WERI-Rb-1 (cell line): ENCODE measurements around the gene TMEM132D.
"Not testable (repeated sequence)": the region's sequence is repeated elsewhere in the genome, so short reads cannot be mapped to it uniquely, and the experiment has no call there.

Source experiments
- DNase-seq: peaks from one replicate; pipeline ENCODE4 v3.0.0-alpha.2; 2020
- H3K27ac ChIP-seq: fragments of 250-450 bp; sonication (Bioruptor Pico); 2 replicates; pipeline ENCODE4 v1.5.1; 2020; ENCODE audit warnings: mild to moderate bottlenecking, moderate library complexity
- H3K27me3 ChIP-seq: fragments of 250-450 bp; sonication (Bioruptor Pico); 2 replicates; pipeline ENCODE4 v1.5.1; 2021; ENCODE audit warnings: mild to moderate bottlenecking, low read depth, moderate library complexity; ENCODE audit not compliant: insufficient read depth, severe bottlenecking
- H3K36me3 ChIP-seq: fragments of 250-450 bp; sonication (Bioruptor Pico); 2 replicates; pipeline ENCODE4 v1.5.1; 2020; ENCODE audit warnings: mild to moderate bottlenecking, moderate library complexity
- H3K4me3 ChIP-seq: 2 replicates; pipeline ENCODE4 v1.5.1; 2011; ENCODE audit warnings: low read depth, mild to moderate bottlenecking, control low read depth, low read length
- H3K9me3 ChIP-seq: fragments of 250-450 bp; sonication (Bioruptor Pico); 2 replicates; pipeline ENCODE4 v1.5.1; 2021; ENCODE audit warnings: mild to moderate bottlenecking, moderate library complexity; ENCODE audit not compliant: severe bottlenecking
- TF ChIP-seq, protein P1 (sequence below): IDR thresholded peaks from 2 replicates; pipeline ENCODE4 v1.5.1; 2011; ENCODE audit warnings: low read depth, mild to moderate bottlenecking, control low read depth, inconsistent platforms, low read length

Gene TMEM132D

DNA sequence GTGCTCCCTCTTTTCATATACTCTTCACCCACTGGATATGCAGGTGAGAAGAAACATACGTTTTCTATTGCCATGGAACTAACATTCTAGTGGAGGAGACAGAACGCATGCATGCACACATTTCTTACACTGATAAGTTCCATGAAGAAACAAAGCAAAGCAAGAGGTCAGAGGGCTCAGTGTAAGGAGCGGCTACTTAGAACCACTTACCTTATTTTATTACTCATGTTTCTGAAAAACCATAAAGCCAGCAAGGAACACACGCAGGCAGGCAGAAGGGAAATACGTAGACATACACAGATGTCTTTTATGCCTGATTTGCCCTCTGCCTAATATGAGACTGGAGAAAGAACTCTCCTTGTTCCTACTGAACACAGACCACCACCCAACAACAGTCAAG lies 362.9 kb downstream of the TMEM132D start:
- no peaks in the 10 kb centered on the region for H3K9me3 ChIP-seq
- no peak overlapping the region for H3K4me3 ChIP-seq
- H3K27me3 ChIP-seq, result no peaks in the 10 kb centered on the region
- no peaks in the 10 kb centered on the region for H3K36me3 ChIP-seq
- DNase-seq, result no peak
- TF ChIP-seq, protein P1, sequence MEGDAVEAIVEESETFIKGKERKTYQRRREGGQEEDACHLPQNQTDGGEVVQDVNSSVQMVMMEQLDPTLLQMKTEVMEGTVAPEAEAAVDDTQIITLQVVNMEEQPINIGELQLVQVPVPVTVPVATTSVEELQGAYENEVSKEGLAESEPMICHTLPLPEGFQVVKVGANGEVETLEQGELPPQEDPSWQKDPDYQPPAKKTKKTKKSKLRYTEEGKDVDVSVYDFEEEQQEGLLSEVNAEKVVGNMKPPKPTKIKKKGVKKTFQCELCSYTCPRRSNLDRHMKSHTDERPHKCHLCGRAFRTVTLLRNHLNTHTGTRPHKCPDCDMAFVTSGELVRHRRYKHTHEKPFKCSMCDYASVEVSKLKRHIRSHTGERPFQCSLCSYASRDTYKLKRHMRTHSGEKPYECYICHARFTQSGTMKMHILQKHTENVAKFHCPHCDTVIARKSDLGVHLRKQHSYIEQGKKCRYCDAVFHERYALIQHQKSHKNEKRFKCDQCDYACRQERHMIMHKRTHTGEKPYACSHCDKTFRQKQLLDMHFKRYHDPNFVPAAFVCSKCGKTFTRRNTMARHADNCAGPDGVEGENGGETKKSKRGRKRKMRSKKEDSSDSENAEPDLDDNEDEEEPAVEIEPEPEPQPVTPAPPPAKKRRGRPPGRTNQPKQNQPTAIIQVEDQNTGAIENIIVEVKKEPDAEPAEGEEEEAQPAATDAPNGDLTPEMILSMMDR, result no peak
- no peak overlapping the region for H3K27ac ChIP-seq

GRCh38 chr12:129540249-129540648 lies 363.6 kb downstream of the TMEM132D start:
- H3K9me3 ChIP-seq, result no peaks in the 10 kb centered on the region
- H3K27ac ChIP-seq, result no peak overlapping the region
- no peaks in the 10 kb centered on the region for H3K27me3 ChIP-seq
- TF ChIP-seq, protein P1, result no peak
- H3K4me3 ChIP-seq, result no peak overlapping the region
- no peaks in the 10 kb centered on the region for H3K36me3 ChIP-seq
- DNase-seq, result no peak

DNA sequence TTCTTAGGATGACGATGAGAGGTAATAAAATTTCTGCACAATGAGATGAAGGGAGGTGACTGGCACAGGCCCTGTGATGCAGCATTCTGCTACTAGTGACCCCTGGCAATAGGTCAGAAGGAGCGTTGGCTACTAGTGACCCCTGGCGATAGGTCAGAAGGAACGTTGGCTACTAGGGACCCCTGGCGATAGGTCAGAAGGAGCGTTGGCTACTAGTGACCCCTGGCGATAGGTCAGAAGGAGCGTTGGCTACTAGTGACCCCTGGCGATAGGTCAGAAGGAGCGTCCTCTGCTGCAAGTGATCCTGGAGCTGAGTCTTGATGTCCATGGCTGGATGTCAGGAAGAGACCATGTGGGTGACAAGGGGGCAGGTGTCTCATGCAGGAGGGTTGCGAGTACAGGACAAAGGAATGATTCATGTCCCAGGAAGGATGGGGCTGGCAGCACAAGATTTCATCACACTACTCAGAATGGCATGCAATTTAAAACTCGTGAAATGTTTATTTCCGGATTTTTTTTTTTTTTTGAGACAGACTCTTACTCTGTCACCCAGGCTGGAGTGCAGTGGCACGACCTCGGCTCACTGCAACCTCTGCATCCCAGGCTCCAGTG lies 365.0 kb downstream of the TMEM132D start:
- not testable (repeated sequence) for H3K27ac ChIP-seq, DNase-seq, H3K36me3 ChIP-seq, H3K27me3 ChIP-seq, H3K4me3 ChIP-seq, H3K9me3 ChIP-seq

DNA sequence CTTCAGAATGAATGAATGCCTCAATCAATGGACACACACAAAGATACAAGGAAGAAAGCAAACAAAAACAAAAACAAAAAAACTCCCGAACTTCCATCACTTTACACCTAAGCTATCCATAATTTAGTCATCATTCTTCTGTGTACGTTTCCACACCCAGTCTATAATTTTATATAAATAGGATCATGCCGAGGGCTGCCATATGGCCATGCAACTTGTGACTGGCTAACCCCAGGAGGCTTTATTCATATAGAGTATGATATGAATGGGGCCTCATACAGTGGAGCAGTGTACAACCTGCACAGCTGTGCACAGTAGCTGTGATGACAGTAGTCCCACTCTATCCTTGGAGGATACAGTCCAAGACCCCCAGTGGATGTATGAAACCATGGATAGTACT lies 365.7 kb downstream of the TMEM132D start:
- no peaks in the 10 kb centered on the region for H3K27me3 ChIP-seq
- H3K9me3 ChIP-seq, result no peaks in the 10 kb centered on the region
- H3K27ac ChIP-seq, result no peak overlapping the region
- no peak overlapping the region for H3K4me3 ChIP-seq
- DNase-seq, result no peak
- TF ChIP-seq, protein P1, result no peak
- no peaks in the 10 kb centered on the region for H3K36me3 ChIP-seq

- H3K27ac ChIP-seq, result no peak overlapping the region
- no peaks in the 10 kb centered on the region for H3K36me3 ChIP-seq
- no peaks in the 10 kb centered on the region for H3K9me3 ChIP-seq
- H3K27me3 ChIP-seq, result no peaks in the 10 kb centered on the region
- TF ChIP-seq, protein P1, result no peak
- H3K4me3 ChIP-seq, result no peak overlapping the region
- DNase-seq, result no peak
Observed at GRCh38 chr12:129534966-129535750, 368.7 kb downstream of the TMEM132D start.

- Histone ChIP-seq H3K4me3 (no peak overlapping the region), H3K27me3 (no peaks in the 10 kb centered on the region), H3K9me3 (no peaks in the 10 kb centered on the region), H3K27ac (no peak overlapping the region), H3K36me3 (no peaks in the 10 kb centered on the region)
- no peak for DNase-seq
- TF ChIP-seq, protein P1, result no peak
Observed at GRCh38 chr12:129532707-129533499, 370.9 kb downstream of the TMEM132D start.
